ENCODE results near the gene CFAP45. TPM values are rescaled to one million over a fixed set of nuclear protein-coding genes. Genes with fewer than 3 reads are reported as not detected.
A peak's percentile ranks its signal among the peaks of the same experiment; 100 is the strongest.

CFAP45 gene
- total RNA-seq, 1 donor from 2014 or later, result 0.74 TPM

GRCh38 chr1:159835862-159836525 lies 64.0 kb downstream of the CFAP45 start:
- H3K4me3 Mint-ChIP-seq (ENCODE audit: low read depth), result no peak overlapping the region
- TF ChIP-seq, protein P1, sequence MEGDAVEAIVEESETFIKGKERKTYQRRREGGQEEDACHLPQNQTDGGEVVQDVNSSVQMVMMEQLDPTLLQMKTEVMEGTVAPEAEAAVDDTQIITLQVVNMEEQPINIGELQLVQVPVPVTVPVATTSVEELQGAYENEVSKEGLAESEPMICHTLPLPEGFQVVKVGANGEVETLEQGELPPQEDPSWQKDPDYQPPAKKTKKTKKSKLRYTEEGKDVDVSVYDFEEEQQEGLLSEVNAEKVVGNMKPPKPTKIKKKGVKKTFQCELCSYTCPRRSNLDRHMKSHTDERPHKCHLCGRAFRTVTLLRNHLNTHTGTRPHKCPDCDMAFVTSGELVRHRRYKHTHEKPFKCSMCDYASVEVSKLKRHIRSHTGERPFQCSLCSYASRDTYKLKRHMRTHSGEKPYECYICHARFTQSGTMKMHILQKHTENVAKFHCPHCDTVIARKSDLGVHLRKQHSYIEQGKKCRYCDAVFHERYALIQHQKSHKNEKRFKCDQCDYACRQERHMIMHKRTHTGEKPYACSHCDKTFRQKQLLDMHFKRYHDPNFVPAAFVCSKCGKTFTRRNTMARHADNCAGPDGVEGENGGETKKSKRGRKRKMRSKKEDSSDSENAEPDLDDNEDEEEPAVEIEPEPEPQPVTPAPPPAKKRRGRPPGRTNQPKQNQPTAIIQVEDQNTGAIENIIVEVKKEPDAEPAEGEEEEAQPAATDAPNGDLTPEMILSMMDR (IDR thresholded peaks at IDR 0.05; ENCODE audit: unreplicated experiment), result peak; percentile 41
- no peaks in the 10 kb centered on the region for H3K36me3 Mint-ChIP-seq (ENCODE audit: insufficient read depth)
- DNase-seq (ENCODE audit: low spot score, unreplicated experiment), result no peak
- no peak overlapping the region for H3K27ac Mint-ChIP-seq
- peaks cover 13% of the 10 kb centered on the region for H3K4me1 Mint-ChIP-seq (ENCODE audit: low read depth)
- H3K27me3 Mint-ChIP-seq, result peaks cover 68% of the 10 kb centered on the region
- no peaks in the 10 kb centered on the region for H3K9me3 Mint-ChIP-seq (ENCODE audit: low read depth)

- no peaks in the 10 kb centered on the region for H3K9me3 Mint-ChIP-seq (ENCODE audit: low read depth)
- no peak overlapping the region for H3K4me3 Mint-ChIP-seq (ENCODE audit: low read depth)
- H3K27ac Mint-ChIP-seq, result no peak overlapping the region
- H3K27me3 Mint-ChIP-seq, result peaks cover 66% of the 10 kb centered on the region
- no peak for DNase-seq (ENCODE audit: low spot score, unreplicated experiment)
- TF ChIP-seq, protein P1 (IDR thresholded peaks at IDR 0.05; ENCODE audit: unreplicated experiment), result no peak
- peaks cover 14% of the 10 kb centered on the region for H3K4me1 Mint-ChIP-seq (ENCODE audit: low read depth)
- H3K36me3 Mint-ChIP-seq (ENCODE audit: insufficient read depth), result no peaks in the 10 kb centered on the region
These were observed 64.6 kb downstream of the CFAP45 start for GRCh38 chr1:159835356-159835755.

DNA sequence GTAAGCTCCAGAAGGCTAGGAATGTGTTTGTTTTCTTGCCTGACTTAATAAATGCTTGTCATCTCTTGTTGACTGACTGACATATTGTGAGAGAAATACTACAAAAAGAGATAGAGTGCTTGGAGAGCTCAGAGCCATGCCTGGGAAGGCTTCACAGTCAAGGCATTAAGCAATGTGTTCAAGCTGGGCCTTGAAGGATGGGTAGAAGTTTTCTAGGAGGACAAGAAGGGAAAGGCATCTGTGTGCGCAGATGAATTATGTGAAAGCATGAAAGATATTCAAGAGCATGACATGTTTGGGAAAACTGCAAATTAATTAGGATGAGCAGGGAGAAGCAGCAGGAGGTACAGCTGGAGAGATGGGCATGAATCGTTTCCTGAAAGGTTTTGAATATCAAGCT lies 67.7 kb downstream of the CFAP45 start:
- H3K27ac Mint-ChIP-seq, result no peak overlapping the region
- H3K27me3 Mint-ChIP-seq, result peaks cover 74% of the 10 kb centered on the region
- H3K4me3 Mint-ChIP-seq (ENCODE audit: low read depth), result no peak overlapping the region
- TF ChIP-seq, protein P1 (IDR thresholded peaks at IDR 0.05; ENCODE audit: unreplicated experiment), result no peak
- H3K4me1 Mint-ChIP-seq (ENCODE audit: low read depth), result peaks cover 14% of the 10 kb centered on the region
- H3K9me3 Mint-ChIP-seq (ENCODE audit: low read depth), result no peaks in the 10 kb centered on the region
- no peaks in the 10 kb centered on the region for H3K36me3 Mint-ChIP-seq (ENCODE audit: insufficient read depth)
- no peak for DNase-seq (ENCODE audit: low spot score, unreplicated experiment)

- peaks cover 75% of the 10 kb centered on the region for H3K27me3 Mint-ChIP-seq
- DNase-seq (ENCODE audit: low spot score, unreplicated experiment), result no peak
- TF ChIP-seq, protein P1 (IDR thresholded peaks at IDR 0.05; ENCODE audit: unreplicated experiment), result no peak
- no peaks in the 10 kb centered on the region for H3K36me3 Mint-ChIP-seq (ENCODE audit: insufficient read depth)
- no peak overlapping the region for H3K27ac Mint-ChIP-seq
- H3K9me3 Mint-ChIP-seq (ENCODE audit: low read depth), result no peaks in the 10 kb centered on the region
- H3K4me3 Mint-ChIP-seq (ENCODE audit: low read depth), result no peak overlapping the region
- H3K4me1 Mint-ChIP-seq (ENCODE audit: low read depth), result peaks cover 12% of the 10 kb centered on the region
These were observed 68.4 kb downstream of the CFAP45 start for GRCh38 chr1:159831412-159832141.

DNA sequence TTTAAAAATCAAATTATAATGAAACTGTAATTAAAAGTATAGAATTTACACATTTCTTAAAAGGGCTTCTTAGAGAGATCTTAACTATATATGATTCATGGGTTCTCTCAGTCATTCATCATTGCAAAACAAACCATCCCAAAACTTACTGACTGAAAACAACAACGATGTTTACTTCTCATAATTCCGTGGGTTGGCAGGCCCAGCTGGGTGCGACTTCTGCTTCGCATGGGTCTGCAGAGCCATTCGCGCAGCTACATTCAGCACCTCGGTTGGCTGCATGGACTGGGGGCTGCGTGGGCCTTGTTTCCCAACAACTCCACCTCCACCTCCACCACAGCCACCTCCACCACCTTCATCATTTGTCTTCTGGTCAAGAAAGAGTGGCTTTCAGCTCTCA lies 69.2 kb downstream of the CFAP45 start:
- DNase-seq (ENCODE audit: low spot score, unreplicated experiment), result no peak
- TF ChIP-seq, protein P1 (IDR thresholded peaks at IDR 0.05; ENCODE audit: unreplicated experiment), result no peak

More for the DNA sequence above, 69.2 kb downstream of the CFAP45 start:
- Mint-ChIP-seq H3K9me3 (ENCODE audit: low read depth) (no peaks in the 10 kb centered on the region), H3K27me3 (peaks cover 77% of the 10 kb centered on the region), H3K4me1 (ENCODE audit: low read depth) (peaks cover 10% of the 10 kb centered on the region), H3K27ac (no peak overlapping the region), H3K4me3 (ENCODE audit: low read depth) (no peak overlapping the region), H3K36me3 (ENCODE audit: insufficient read depth) (no peaks in the 10 kb centered on the region)
